Smooth muscle cell (in vitro differentiated cells): ENCODE results near the gene COL19A1. TPM values are rescaled to one million over a fixed set of nuclear protein-coding genes. Genes with fewer than 3 reads are reported as not detected.

ENCODE experiments used
- DNase-seq: peaks from one replicate; lab custom pipeline; 2025; ENCODE audit not compliant: unreplicated experiment; lab: John Stamatoyannopoulos, UW
- H2AFZ ChIP-seq: fragments of 200-600 bp; sonication (generic); 2 replicates; pipeline ENCODE4 v1.6.0; 2016; ENCODE audit warnings: antibody characterized with exemption, low read depth, mild to moderate bottlenecking
- H3F3A ChIP-seq: fragments of 200-600 bp; sonication (generic); 2 replicates; pipeline ENCODE4 v1.6.0; 2017; ENCODE audit warnings: antibody characterized with exemption, low read depth
- H3K27ac ChIP-seq: fragments of 200-600 bp; sonication (generic); 2 replicates; pipeline ENCODE4 v1.5.1; 2016; ENCODE audit warnings: low read depth, mild to moderate bottlenecking
- H3K27me3 ChIP-seq: fragments of 200-600 bp; sonication (generic); 2 replicates; pipeline ENCODE4 v1.6.1; 2016; ENCODE audit warnings: low read depth, mild to moderate bottlenecking
- H3K36me3 ChIP-seq: fragments of 200-600 bp; sonication (generic); 2 replicates; pipeline ENCODE4 v1.5.1; 2016; ENCODE audit warnings: low read depth
- H3K4me1 ChIP-seq: fragments of 200-600 bp; sonication (generic); 2 replicates; pipeline ENCODE4 v1.5.1; 2016; ENCODE audit warnings: low read depth
- H3K4me2 ChIP-seq: fragments of 200-600 bp; sonication (generic); 2 replicates; pipeline ENCODE4 v1.6.0; 2016; ENCODE audit warnings: mild to moderate bottlenecking
- H3K4me3 ChIP-seq: fragments of 200-600 bp; sonication (generic); 2 replicates; pipeline ENCODE4 v1.5.1; 2016; ENCODE audit warnings: mild to moderate bottlenecking
- H3K79me2 ChIP-seq: fragments of 200-600 bp; sonication (generic); 2 replicates; pipeline ENCODE4 v1.6.0; 2016; ENCODE audit warnings: low read depth, mild to moderate bottlenecking
- H3K9ac ChIP-seq: fragments of 200-600 bp; sonication (generic); 2 replicates; pipeline ENCODE4 v1.6.0; 2016; ENCODE audit warnings: low read depth
- H3K9me3 ChIP-seq: fragments of 200-600 bp; sonication (generic); replicated peaks from 2 replicates; pipeline ENCODE4 v1.5.1; 2016; ENCODE audit warnings: low read depth
- H4K20me1 ChIP-seq: fragments of 200-600 bp; sonication (generic); 2 replicates; pipeline ENCODE4 v1.6.0; 2016; ENCODE audit warnings: low read depth
- WGBS: methylation state at CpG from one replicate; pipeline ENCODE4 v1.1.7; 2016; ENCODE audit warnings: low lambda C conversion rate; 5-methylcytosine and 5-hydroxymethylcytosine counted together
- polyA plus RNA-seq: library from polyadenylated mRNA; unstranded; fragments of >200 nt; fragmentation: Nextera tagmentation; extraction: Ambion mirVana; gene quantifications from 2 replicates; pipeline ENCODE4 v1.2.1, GENCODE V29; 2016
- total RNA-seq: library from RNA; depleted of rRNA; stranded (reverse); fragments of >200 nt; gene quantifications from 2 replicates; pipeline ENCODE4 v1.2.3, GENCODE V29; 2014
- TF ChIP-seq, protein P1 (sequence below): fragments of 200-600 bp; sonication (generic); IDR thresholded peaks from 2 replicates; pipeline ENCODE4 v1.5.1; 2017; ENCODE audit warnings: borderline replicate concordance, mild to moderate bottlenecking, antibody characterized with exemption; ENCODE audit not compliant: insufficient read depth, poor library complexity, severe bottlenecking

Gene COL19A1
- total and polyA plus RNA-seq, 2 experiments from 2014 or later, result 0.55 to 1.6 TPM

DNA sequence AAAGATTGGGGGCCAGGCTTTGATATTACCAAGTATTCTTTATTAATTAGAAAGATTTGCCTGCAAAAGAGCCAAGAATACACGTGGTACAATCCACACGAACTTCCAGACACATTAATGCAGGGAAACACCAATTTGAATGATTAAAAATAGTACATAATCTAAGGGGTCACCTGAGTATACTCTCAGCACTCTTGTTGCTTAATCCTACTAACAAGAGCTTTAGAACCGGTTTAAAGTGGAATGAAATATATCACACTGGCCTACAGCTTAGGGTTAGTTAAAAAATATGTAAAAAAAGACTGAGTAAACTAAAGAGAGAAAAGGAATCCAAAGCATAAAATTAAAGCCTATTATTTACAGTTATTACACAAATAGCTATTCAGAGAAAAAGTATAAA is 387.6 kb downstream of the COL19A1 start:
- 78% methylated on average over 3 of the region's 3 CpGs for WGBS
- TF ChIP-seq, protein P1, sequence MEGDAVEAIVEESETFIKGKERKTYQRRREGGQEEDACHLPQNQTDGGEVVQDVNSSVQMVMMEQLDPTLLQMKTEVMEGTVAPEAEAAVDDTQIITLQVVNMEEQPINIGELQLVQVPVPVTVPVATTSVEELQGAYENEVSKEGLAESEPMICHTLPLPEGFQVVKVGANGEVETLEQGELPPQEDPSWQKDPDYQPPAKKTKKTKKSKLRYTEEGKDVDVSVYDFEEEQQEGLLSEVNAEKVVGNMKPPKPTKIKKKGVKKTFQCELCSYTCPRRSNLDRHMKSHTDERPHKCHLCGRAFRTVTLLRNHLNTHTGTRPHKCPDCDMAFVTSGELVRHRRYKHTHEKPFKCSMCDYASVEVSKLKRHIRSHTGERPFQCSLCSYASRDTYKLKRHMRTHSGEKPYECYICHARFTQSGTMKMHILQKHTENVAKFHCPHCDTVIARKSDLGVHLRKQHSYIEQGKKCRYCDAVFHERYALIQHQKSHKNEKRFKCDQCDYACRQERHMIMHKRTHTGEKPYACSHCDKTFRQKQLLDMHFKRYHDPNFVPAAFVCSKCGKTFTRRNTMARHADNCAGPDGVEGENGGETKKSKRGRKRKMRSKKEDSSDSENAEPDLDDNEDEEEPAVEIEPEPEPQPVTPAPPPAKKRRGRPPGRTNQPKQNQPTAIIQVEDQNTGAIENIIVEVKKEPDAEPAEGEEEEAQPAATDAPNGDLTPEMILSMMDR, result no peak

DNA sequence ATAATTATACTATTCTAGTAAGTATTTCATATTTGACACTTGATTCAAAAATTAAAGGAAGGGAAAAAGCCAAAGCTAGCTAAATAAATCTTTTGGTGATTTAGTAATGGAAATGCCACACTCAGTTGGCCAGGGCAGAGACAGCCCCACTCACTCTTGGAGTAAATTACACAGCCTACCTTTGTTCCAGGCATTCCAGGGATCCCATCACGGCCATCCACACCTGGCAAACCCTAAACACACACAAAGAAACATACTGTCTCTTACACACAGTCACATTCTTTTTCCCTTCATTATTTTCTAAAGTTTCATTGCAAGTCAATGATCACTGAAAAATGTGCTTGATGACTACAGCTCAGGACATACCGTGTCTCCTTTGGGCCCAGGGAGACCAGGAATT is 388.4 kb downstream of the COL19A1 start:
- Histone ChIP-seq H2AFZ (no peak overlapping the region), H3K4me2 (no peak overlapping the region), H3K27ac (no peak overlapping the region), H3K4me1 (no peaks in the 10 kb centered on the region), H4K20me1 (no peaks in the 10 kb centered on the region), H3K79me2 (no peaks in the 10 kb centered on the region), H3K27me3 (peaks cover 10% of the 10 kb centered on the region), H3K36me3 (no peaks in the 10 kb centered on the region), H3K4me3 (no peak overlapping the region), H3F3A (no peaks in the 10 kb centered on the region), H3K9ac (no peak overlapping the region), H3K9me3 (no peaks in the 10 kb centered on the region)
- 72% methylated on average over 2 of the region's 2 CpGs for WGBS
- TF ChIP-seq, protein P1, result no peak
- DNase-seq, result no peak

More for the DNA sequence above, 387.6 kb downstream of the COL19A1 start:
- H4K20me1 ChIP-seq, result no peaks in the 10 kb centered on the region
- no peaks in the 10 kb centered on the region for H3K79me2 ChIP-seq
- H3K9ac ChIP-seq, result no peak overlapping the region
- no peak overlapping the region for H3K4me3 ChIP-seq
- no peaks in the 10 kb centered on the region for H3K4me1 ChIP-seq
- no peaks in the 10 kb centered on the region for H3K36me3 ChIP-seq
- H2AFZ ChIP-seq, result no peak overlapping the region
- DNase-seq, result no peak
- H3K4me2 ChIP-seq, result no peak overlapping the region
- H3K9me3 ChIP-seq, result no peaks in the 10 kb centered on the region
- no peak overlapping the region for H3K27ac ChIP-seq
- peaks cover 10% of the 10 kb centered on the region for H3K27me3 ChIP-seq
- no peaks in the 10 kb centered on the region for H3F3A ChIP-seq

DNA sequence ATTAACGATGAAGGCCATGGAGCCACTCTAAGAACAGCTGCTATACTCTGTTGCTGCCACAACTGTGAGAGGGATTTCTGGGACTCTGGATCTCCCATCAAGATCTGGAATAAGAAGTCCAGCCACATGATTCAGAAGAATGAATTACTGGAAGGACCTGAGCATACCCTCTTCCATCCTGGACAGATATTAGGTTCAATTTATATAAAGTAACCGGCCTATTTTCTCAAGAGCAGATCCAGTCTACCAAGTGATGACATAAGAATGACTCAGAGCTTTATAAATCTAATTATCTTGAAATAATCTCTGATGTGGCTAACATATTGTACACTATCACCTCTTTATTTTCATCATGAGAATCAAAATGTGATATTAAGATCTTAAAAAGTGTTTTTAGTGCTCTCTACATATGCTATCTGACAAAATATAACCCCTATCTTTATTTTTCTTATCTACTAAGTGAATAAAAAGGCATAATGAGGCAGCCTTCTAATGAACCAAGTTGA is 391.5 kb downstream of the COL19A1 start:
- no peaks in the 10 kb centered on the region for H3K79me2 ChIP-seq
- no peak for DNase-seq
- no peak overlapping the region for H3K4me3 ChIP-seq
- no peaks in the 10 kb centered on the region for H4K20me1 ChIP-seq
- no peaks in the 10 kb centered on the region for H3K9me3 ChIP-seq
- 89% methylated on average over 2 of the region's 2 CpGs for WGBS
- H3F3A ChIP-seq, result no peaks in the 10 kb centered on the region
- no peaks in the 10 kb centered on the region for H3K4me1 ChIP-seq
- no peak overlapping the region for H2AFZ ChIP-seq
- H3K36me3 ChIP-seq, result no peaks in the 10 kb centered on the region
- no peak overlapping the region for H3K27ac ChIP-seq
- no peak overlapping the region for H3K9ac ChIP-seq
- no peak overlapping the region for H3K4me2 ChIP-seq
- H3K27me3 ChIP-seq, result peaks cover 8% of the 10 kb centered on the region
- TF ChIP-seq, protein P1, result no peak

DNA sequence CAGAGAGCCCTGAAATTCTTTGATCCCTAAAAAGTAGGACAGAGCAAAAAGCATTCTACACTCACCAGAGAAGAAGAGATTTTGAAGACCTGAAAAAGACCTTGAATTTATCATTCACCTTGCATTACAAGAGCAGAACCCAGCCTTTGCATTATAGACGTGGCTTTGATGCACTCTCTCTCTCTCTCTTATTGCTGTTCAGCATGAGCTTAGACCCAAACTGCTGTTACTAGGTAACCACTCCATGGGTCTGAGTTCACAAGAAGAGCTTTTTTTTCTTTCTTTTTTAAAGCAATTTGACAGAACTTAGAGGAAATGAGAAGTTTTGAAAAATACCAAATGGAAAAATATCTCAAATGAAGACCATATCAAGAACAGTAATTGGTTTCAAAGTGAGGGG is 392.1 kb downstream of the COL19A1 start:
- no peak overlapping the region for H3K4me2 ChIP-seq
- no peaks in the 10 kb centered on the region for H3K9me3 ChIP-seq
- no peaks in the 10 kb centered on the region for H4K20me1 ChIP-seq
- H2AFZ ChIP-seq, result no peak overlapping the region
- H3K4me3 ChIP-seq, result no peak overlapping the region
- no peak overlapping the region for H3K9ac ChIP-seq
- 68% methylated on average over 1 of the region's 1 CpG for WGBS
- H3F3A ChIP-seq, result no peaks in the 10 kb centered on the region
- peaks cover 8% of the 10 kb centered on the region for H3K27me3 ChIP-seq
- no peak overlapping the region for H3K27ac ChIP-seq
- H3K36me3 ChIP-seq, result no peaks in the 10 kb centered on the region
- no peaks in the 10 kb centered on the region for H3K79me2 ChIP-seq
- TF ChIP-seq, protein P1, result no peak
- no peaks in the 10 kb centered on the region for H3K4me1 ChIP-seq
- no peak for DNase-seq
